HepG2 (cell line): Measurements from ENCODE around the gene ATP9B.

Source experiments
- ELK4 ChIP-seq: sonication (generic); formaldehyde crosslinking; IDR thresholded peaks from 2 replicates; pipeline ENCODE4 v1.9.0; 2021; ENCODE audit warnings: missing genetic modification reagents, borderline replicate concordance
- ETV5 ChIP-seq: IDR thresholded peaks from 2 replicates; pipeline ENCODE4 v1.6.1; 2018; ENCODE audit warnings: missing biosample characterization, missing genetic modification reagents, inconsistent platforms, borderline replicate concordance
- JUND ChIP-seq: sonication (generic); formaldehyde crosslinking; IDR thresholded peaks from 2 replicates; pipeline ENCODE4 v1.8.0; 2022; ENCODE audit warnings: mild to moderate bottlenecking, missing genetic modification reagents
- UBTF ChIP-seq: sonication (generic); formaldehyde crosslinking; IDR thresholded peaks from 2 replicates; pipeline ENCODE4 v1.4.0; 2020; ENCODE audit warnings: mild to moderate bottlenecking, missing genetic modification reagents
- ZBTB21 ChIP-seq: sonication (generic); formaldehyde crosslinking; IDR thresholded peaks from 2 replicates; pipeline ENCODE4 v1.4.0; 2020; ENCODE audit warnings: missing genetic modification reagents

- no peak for TF ChIP-seq ZBTB21
- no peak for TF ChIP-seq ETV5 (CRISPR knock-in tag)
- TF ChIP-seq UBTF (CRISPR knock-in tag): no peak
- TF ChIP-seq JUND: no peak
- TF ChIP-seq ELK4 (CRISPR knock-in tag): no peak
Measured at GRCh38 chr18:79071037-79071436, 1.8 kb downstream of the ATP9B start.
